Spleen (tissue), 11 donors: Measurements from ENCODE around the gene ANKFN1. TPM values are rescaled to one million over a fixed set of nuclear protein-coding genes. Genes with fewer than 3 reads are reported as not detected.

ENCODE experiments used
- DNase-seq: peaks from one replicate; pipeline ENCODE4 v3.0.0-alpha.2; 2020
- H3K27ac ChIP-seq, 8 donors: fragments of 200-600 bp; sonication (generic) in 7 of 8; 1 replicate in 4 of 8; 2 replicates in 4 of 8; pipeline versions ENCODE4 v1.5.0 to v1.8.0; 2016 to 2021; ENCODE audit warnings: inconsistent platforms in 4 of 8, mild to moderate bottlenecking in 4 of 8, moderate library complexity in 1 of 8
- H3K27me3 ChIP-seq, 7 donors: fragments of 200-600 bp; sonication (generic) in 6 of 7; replicated peaks in 1 of 7; 1 replicate in 4 of 7; 2 replicates in 3 of 7; pipeline versions ENCODE4 v1.5.0 to v1.8.0; 2016 to 2021; ENCODE audit warnings: inconsistent platforms in 3 of 7, mild to moderate bottlenecking in 1 of 7
- H3K36me3 ChIP-seq, 6 donors: fragments of 200-600 bp; sonication (generic) in 5 of 6; 1 replicate in 4 of 6; 2 replicates in 2 of 6; pipeline versions ENCODE4 v1.5.0 to v1.8.0; 2016 to 2021; ENCODE audit warnings: inconsistent platforms in 2 of 6
- H3K4me1 ChIP-seq, 6 donors: fragments of 200-600 bp; sonication (generic) in 5 of 6; 1 replicate in 3 of 6; 2 replicates in 3 of 6; pipeline versions ENCODE4 v1.5.0 to v1.8.0; 2016 to 2021; ENCODE audit warnings: inconsistent platforms in 3 of 6
- H3K4me3 ChIP-seq, 8 donors: fragments of 200-600 bp; sonication (generic) in 7 of 8; 1 replicate in 4 of 8; 2 replicates in 4 of 8; pipeline versions ENCODE4 v1.5.0 to v1.8.0; 2016 to 2021; ENCODE audit warnings: inconsistent platforms in 4 of 8, mild to moderate bottlenecking in 4 of 8, moderate library complexity in 2 of 8
- H3K9me3 ChIP-seq, 8 donors: fragments of 200-600 bp; sonication (generic) in 7 of 8; 1 replicate in 4 of 8; 2 replicates in 4 of 8; pipeline versions ENCODE4 v1.5.0 to v1.8.0; 2016 to 2021; ENCODE audit warnings: inconsistent platforms in 4 of 8
- CTCF ChIP-seq, 11 experiments: fragments of 200-600 bp in 7 of 11; fragments of 450-650 bp in 4 of 11; sonication (generic) in 4 of 11; IDR thresholded peaks in 8 of 11; conservative IDR thresholded peaks in 3 of 11; 1 replicate in 7 of 11; 2 replicates in 4 of 11; pipeline versions ENCODE4 v1.4.0 to v1.8.0; 2016 to 2021; ENCODE audit warnings: antibody characterized with exemption in 11 of 11, inconsistent platforms in 4 of 11, mild to moderate bottlenecking in 1 of 11
- POLR2A ChIP-seq, 3 donors: fragments of 450-650 bp; IDR thresholded peaks; one replicate each; pipeline ENCODE4 v1.5.1; 2017; ENCODE audit warnings: antibody characterized with exemption in 3 of 3, mild to moderate bottlenecking in 1 of 3
- POLR2AphosphoS5 ChIP-seq, 3 donors: sonication (generic); formaldehyde crosslinking; IDR thresholded peaks; one replicate each; pipeline ENCODE4 v1.5.1; 2017; ENCODE audit warnings: antibody characterized with exemption in 3 of 3
- whole genome bisulfite sequencing, 5 donors: extraction: QIAGEN DNeasy Blood & Tissue Kit in 3 of 5; methylation state at CpG; one replicate each; pipeline versions ENCODE4 v1.1.5 to v1.1.7; 2013 to 2018; 5-methylcytosine and 5-hydroxymethylcytosine counted together
- intact Hi-C: fragments of 100-400 bp; cut with DNase I; formaldehyde crosslinking; loops from one replicate; pipeline ENCODE4 v1.15.0; 2023; ENCODE audit warnings: low total_unique reads
- polyA plus RNA-seq, 3 donors: library from polyadenylated mRNA; stranded (reverse); fragments of 200-250 nt; gene quantifications; one replicate each; pipeline ENCODE4 v1.2.1, GENCODE V29; 2013
- total RNA-seq, 7 donors: library from RNA; depleted of rRNA in 3 of 7; stranded (reverse); fragments of >200 nt in 3 of 7; fragmentation: NEBNext Ultra II Directional in 4 of 7; extraction: Animal tissue kit (Norgen Biotek cat#: 25700) in 4 of 7; gene quantifications; one replicate each; pipeline versions ENCODE4 v1.1.0 to v1.2.1, GENCODE V29; 2016 to 2021
- donor health status: healthy with polysubstance abuse.
- donor health status: DM: no; HTN: no; CAD: no; lungs with moderate emphysema.
- donor health status: DM: no; HTN: no; CAD: no.
- donor health status: Bipolar disorder and iron deficiency.
- donor health status: healthy.
- donor health status: DM: no; HTN: no; CAD: no.
- donor health status: DM: yes; HTN: yes; CAD: no.

ANKFN1 gene
- total and polyA plus RNA-seq, 10 donors: 0.19 to 0.58 TPM; not detected in 8

GRCh38 chr17:56506349-56506748 lies 353.1 kb downstream of the ANKFN1 start:
- TF ChIP-seq CTCF (IDR thresholded peaks at IDR 0.05 in 8 of 11, conservative IDR thresholded peaks at IDR 0.05 in 3 of 11): no peak
- TF ChIP-seq POLR2AphosphoS5 (IDR thresholded peaks at IDR 0.05): no peak
- no peak for TF ChIP-seq POLR2A (IDR thresholded peaks at IDR 0.05)
- Histone ChIP-seq H3K27ac (no peak overlapping the region), H3K27me3 (no peaks in the 10 kb centered on the region), H3K4me1 (no peaks in the 10 kb centered on the region), H3K36me3 (no peaks in the 10 kb centered on the region), H3K9me3 (no peaks in the 10 kb centered on the region), H3K4me3 (no peak overlapping the region)
- DNase-seq: no peak
- intact Hi-C loops: no loop called here

GRCh38 chr17:56510554-56511342 lies 357.5 kb downstream of the ANKFN1 start:
- intact Hi-C loops: no loop called here
- 95 to 98% (median 96%) methylated on average over 35 to 46 of the region's 46 CpGs for WGBS, 5 donors
- Histone ChIP-seq H3K4me3 (no peak overlapping the region), H3K27me3 (no peaks in the 10 kb centered on the region), H3K36me3 (no peaks in the 10 kb centered on the region), H3K9me3 (no peaks in the 10 kb centered on the region), H3K4me1 (no peaks in the 10 kb centered on the region), H3K27ac (no peak overlapping the region)
- TF ChIP-seq POLR2A (IDR thresholded peaks at IDR 0.05) (no peak), POLR2AphosphoS5 (IDR thresholded peaks at IDR 0.05) (no peak), CTCF (IDR thresholded peaks at IDR 0.05 in 8 of 11, conservative IDR thresholded peaks at IDR 0.05 in 3 of 11) (no peak)
- DNase-seq: peak; percentile 64

- DNase-seq: no peak
- Histone ChIP-seq H3K4me1 (no peaks in the 10 kb centered on the region), H3K9me3 (no peaks in the 10 kb centered on the region), H3K36me3 (no peaks in the 10 kb centered on the region), H3K27ac (no peak overlapping the region), H3K27me3 (no peaks in the 10 kb centered on the region), H3K4me3 (no peak overlapping the region)
- intact Hi-C loops: no loop called here
- WGBS, 5 donors: 74 to 86% (median 77%) methylated on average over 2 of the region's 2 CpGs
- TF ChIP-seq CTCF (IDR thresholded peaks at IDR 0.05 in 8 of 11, conservative IDR thresholded peaks at IDR 0.05 in 3 of 11) (no peak), POLR2AphosphoS5 (IDR thresholded peaks at IDR 0.05) (no peak), POLR2A (IDR thresholded peaks at IDR 0.05) (no peak)
Measured at GRCh38 chr17:56514264-56514663, 361.0 kb downstream of the ANKFN1 start.

GRCh38 chr17:56514899-56515298 lies 361.6 kb downstream of the ANKFN1 start:
- H3K4me3 ChIP-seq: no peak overlapping the region
- no peaks in the 10 kb centered on the region for H3K4me1 ChIP-seq
- intact Hi-C loops: no loop called here
- H3K27me3 ChIP-seq: no peaks in the 10 kb centered on the region
- WGBS, 5 donors: 74 to 92% (median 82%) methylated on average over 4 of the region's 4 CpGs
- no peaks in the 10 kb centered on the region for H3K9me3 ChIP-seq
- no peaks in the 10 kb centered on the region for H3K36me3 ChIP-seq
- DNase-seq: no peak
- H3K27ac ChIP-seq: no peak overlapping the region
- no peak for TF ChIP-seq CTCF (IDR thresholded peaks at IDR 0.05 in 8 of 11, conservative IDR thresholded peaks at IDR 0.05 in 3 of 11)
- no peak for TF ChIP-seq POLR2AphosphoS5 (IDR thresholded peaks at IDR 0.05)
- TF ChIP-seq POLR2A (IDR thresholded peaks at IDR 0.05): no peak
